Measurements from ENCODE around the gene ANKRD40.

DNA sequence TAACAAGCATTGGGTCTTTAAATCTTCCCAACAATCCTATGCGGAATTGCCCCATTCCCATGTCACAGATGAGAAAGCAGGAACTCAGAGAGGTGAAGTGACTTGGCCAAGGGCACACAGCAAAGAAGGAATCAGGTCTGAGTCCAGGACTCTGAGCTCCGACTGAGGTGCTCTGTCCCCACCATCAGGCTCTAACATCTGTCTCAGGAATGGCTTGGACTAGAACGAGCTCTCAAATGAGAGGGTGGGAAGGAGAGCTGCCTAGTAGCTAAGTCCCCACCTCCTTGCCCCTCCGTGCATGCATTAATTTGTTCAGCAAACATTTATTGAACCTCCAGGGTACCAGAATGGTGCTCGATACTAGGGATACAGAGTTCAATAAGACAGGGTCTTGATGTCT lies 46.4 kb downstream of the ANKRD40 start:
- TF ChIP-seq, protein P1, sequence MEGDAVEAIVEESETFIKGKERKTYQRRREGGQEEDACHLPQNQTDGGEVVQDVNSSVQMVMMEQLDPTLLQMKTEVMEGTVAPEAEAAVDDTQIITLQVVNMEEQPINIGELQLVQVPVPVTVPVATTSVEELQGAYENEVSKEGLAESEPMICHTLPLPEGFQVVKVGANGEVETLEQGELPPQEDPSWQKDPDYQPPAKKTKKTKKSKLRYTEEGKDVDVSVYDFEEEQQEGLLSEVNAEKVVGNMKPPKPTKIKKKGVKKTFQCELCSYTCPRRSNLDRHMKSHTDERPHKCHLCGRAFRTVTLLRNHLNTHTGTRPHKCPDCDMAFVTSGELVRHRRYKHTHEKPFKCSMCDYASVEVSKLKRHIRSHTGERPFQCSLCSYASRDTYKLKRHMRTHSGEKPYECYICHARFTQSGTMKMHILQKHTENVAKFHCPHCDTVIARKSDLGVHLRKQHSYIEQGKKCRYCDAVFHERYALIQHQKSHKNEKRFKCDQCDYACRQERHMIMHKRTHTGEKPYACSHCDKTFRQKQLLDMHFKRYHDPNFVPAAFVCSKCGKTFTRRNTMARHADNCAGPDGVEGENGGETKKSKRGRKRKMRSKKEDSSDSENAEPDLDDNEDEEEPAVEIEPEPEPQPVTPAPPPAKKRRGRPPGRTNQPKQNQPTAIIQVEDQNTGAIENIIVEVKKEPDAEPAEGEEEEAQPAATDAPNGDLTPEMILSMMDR (conservative IDR thresholded peaks at IDR 0.05) = no peak
- no peak for TF ChIP-seq EZH2 (IDR thresholded peaks at IDR 0.05; ENCODE audit: low read depth)

Measured in PC-9 (cell line).